HepG2 (cell line): ENCODE data around the gene CYB5B. TPM values are rescaled to one million over a fixed set of nuclear protein-coding genes. Genes with fewer than 3 reads are reported as not detected.

Experiments used
- CCDC6 ChIP-seq: sonication (generic); formaldehyde crosslinking; IDR thresholded peaks from 2 replicates; pipeline ENCODE4 v1.8.1; 2022; ENCODE audit warnings: mild to moderate bottlenecking, missing genetic modification reagents, moderate library complexity
- FOXP1 ChIP-seq, 2 experiments: fragments of 450-650 bp in 1 of 2; IDR thresholded peaks; 2 replicates each; pipeline ENCODE4 v1.6.1; 2017 to 2018; ENCODE audit warnings: antibody characterized with exemption in 1 of 2
- KAT7 ChIP-seq: IDR thresholded peaks from 2 replicates; pipeline ENCODE4 v1.6.1; 2018; ENCODE audit warnings: borderline replicate concordance, missing compliant biosample characterization
- MIER3 ChIP-seq: IDR thresholded peaks from 2 replicates; pipeline ENCODE4 v1.6.1; 2016; ENCODE audit warnings: missing compliant biosample characterization, borderline replicate concordance
- RBFOX2 ChIP-seq: fragments of 200-400 bp; formaldehyde crosslinking; IDR thresholded peaks from 2 replicates; pipeline ENCODE4 v1.6.1; 2017; ENCODE audit warnings: low read depth, mild to moderate bottlenecking, low read length
- SCMH1 ChIP-seq: sonication (generic); formaldehyde crosslinking; IDR thresholded peaks from 2 replicates; pipeline ENCODE4 v1.9.0; 2021; ENCODE audit warnings: missing genetic modification reagents, mild to moderate bottlenecking, borderline replicate concordance
- SMYD3 ChIP-seq: sonication (generic); formaldehyde crosslinking; IDR thresholded peaks from 2 replicates; pipeline ENCODE4 v1.8.1; 2023; ENCODE audit warnings: mild to moderate bottlenecking, missing genetic modification reagents
- TIGD3 ChIP-seq: sonication (generic); formaldehyde crosslinking; IDR thresholded peaks from 2 replicates; pipeline ENCODE4 v1.5.1; 2020; ENCODE audit warnings: mild to moderate bottlenecking, missing genetic modification reagents, borderline replicate concordance
- ZBTB7B ChIP-seq: sonication (generic); formaldehyde crosslinking; IDR thresholded peaks from 2 replicates; pipeline ENCODE4 v1.4.0; 2020; ENCODE audit warnings: missing genetic modification reagents
- ZMYM4 ChIP-seq: sonication (generic); formaldehyde crosslinking; IDR thresholded peaks from 2 replicates; pipeline ENCODE4 v1.8.1; 2023; ENCODE audit warnings: mild to moderate bottlenecking, missing genetic modification reagents
- ZNF225 ChIP-seq: sonication (generic); formaldehyde crosslinking; IDR thresholded peaks from 2 replicates; pipeline ENCODE4 v1.4.0; 2020; ENCODE audit warnings: mild to moderate bottlenecking, missing genetic modification reagents
- ZNF441 ChIP-seq: sonication (generic); formaldehyde crosslinking; IDR thresholded peaks from 2 replicates; pipeline ENCODE4 v1.7.0; 2021; ENCODE audit warnings: missing genetic modification reagents, borderline replicate concordance
- ZNF563 ChIP-seq: sonication (generic); formaldehyde crosslinking; IDR thresholded peaks from 2 replicates; pipeline ENCODE4 v1.8.0; 2022; ENCODE audit warnings: mild to moderate bottlenecking, moderate library complexity, missing genetic modification reagents
- ZNF878 ChIP-seq: sonication (generic); formaldehyde crosslinking; IDR thresholded peaks from 2 replicates; pipeline ENCODE4 v1.8.1; 2023; ENCODE audit warnings: mild to moderate bottlenecking, missing genetic modification reagents, moderate library complexity
- polyA plus RNA-seq, 8 experiments: library from polyadenylated mRNA; depleted of rRNA in 3 of 8; stranded (reverse) in 7 of 8; unstranded in 1 of 8; fragments of >200 nt; fragmentation: Illumina TruSeq in 4 of 8; extraction: Trizol in 4 of 8; gene quantifications; 2 replicates each; pipeline versions ENCODE4 v1.2.1 to v1.2.3, GENCODE V29; 2011 to 2016; ENCODE audit warnings: low read depth in 4 of 8, missing spikeins in 1 of 8, mixed read lengths in 1 of 8; ENCODE audit not compliant: insufficient read depth in 1 of 8
- total RNA-seq, 5 experiments: library from RNA; depleted of rRNA; stranded (reverse); fragments of >200 nt; fragmentation: Illumina TruSeq; extraction: Trizol; gene quantifications; 2 replicates each; pipeline ENCODE4 v1.2.3, GENCODE V29; 2016; ENCODE audit warnings: low read depth in 1 of 5
- TF ChIP-seq, protein P1 (sequence below): sonication (generic); formaldehyde crosslinking; conservative IDR thresholded peaks from 2 replicates; pipeline ENCODE4 v1.4.0; 2020; ENCODE audit warnings: mild to moderate bottlenecking, missing genetic modification reagents, moderate library complexity
- TF ChIP-seq, protein P2 (sequence below): sonication (generic); formaldehyde crosslinking; IDR thresholded peaks from 2 replicates; pipeline ENCODE4 v1.8.1; 2023; ENCODE audit warnings: mild to moderate bottlenecking, inconsistent platforms, moderate library complexity, missing genetic modification reagents, borderline replicate concordance
- TF ChIP-seq, protein P3 (sequence below): sonication (generic); formaldehyde crosslinking; IDR thresholded peaks from 2 replicates; pipeline ENCODE4 v1.8.1; 2022; ENCODE audit warnings: low read depth, mild to moderate bottlenecking, missing genetic modification reagents

Gene CYB5B
- total and polyA plus RNA-seq, 2 of the 13 experiments (the other 11 are each of a cell fraction or from before 2014, with no cell fraction given): 234 to 432 TPM

GRCh38 chr16:69397821-69398521 is 26.4 kb upstream of the CYB5B start (continued):
- TF ChIP-seq, protein P1, sequence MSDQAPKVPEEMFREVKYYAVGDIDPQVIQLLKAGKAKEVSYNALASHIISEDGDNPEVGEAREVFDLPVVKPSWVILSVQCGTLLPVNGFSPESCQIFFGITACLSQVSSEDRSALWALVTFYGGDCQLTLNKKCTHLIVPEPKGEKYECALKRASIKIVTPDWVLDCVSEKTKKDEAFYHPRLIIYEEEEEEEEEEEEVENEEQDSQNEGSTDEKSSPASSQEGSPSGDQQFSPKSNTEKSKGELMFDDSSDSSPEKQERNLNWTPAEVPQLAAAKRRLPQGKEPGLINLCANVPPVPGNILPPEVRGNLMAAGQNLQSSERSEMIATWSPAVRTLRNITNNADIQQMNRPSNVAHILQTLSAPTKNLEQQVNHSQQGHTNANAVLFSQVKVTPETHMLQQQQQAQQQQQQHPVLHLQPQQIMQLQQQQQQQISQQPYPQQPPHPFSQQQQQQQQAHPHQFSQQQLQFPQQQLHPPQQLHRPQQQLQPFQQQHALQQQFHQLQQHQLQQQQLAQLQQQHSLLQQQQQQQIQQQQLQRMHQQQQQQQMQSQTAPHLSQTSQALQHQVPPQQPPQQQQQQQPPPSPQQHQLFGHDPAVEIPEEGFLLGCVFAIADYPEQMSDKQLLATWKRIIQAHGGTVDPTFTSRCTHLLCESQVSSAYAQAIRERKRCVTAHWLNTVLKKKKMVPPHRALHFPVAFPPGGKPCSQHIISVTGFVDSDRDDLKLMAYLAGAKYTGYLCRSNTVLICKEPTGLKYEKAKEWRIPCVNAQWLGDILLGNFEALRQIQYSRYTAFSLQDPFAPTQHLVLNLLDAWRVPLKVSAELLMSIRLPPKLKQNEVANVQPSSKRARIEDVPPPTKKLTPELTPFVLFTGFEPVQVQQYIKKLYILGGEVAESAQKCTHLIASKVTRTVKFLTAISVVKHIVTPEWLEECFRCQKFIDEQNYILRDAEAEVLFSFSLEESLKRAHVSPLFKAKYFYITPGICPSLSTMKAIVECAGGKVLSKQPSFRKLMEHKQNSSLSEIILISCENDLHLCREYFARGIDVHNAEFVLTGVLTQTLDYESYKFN: peak; percentile 73
- TF ChIP-seq ZNF563 (CRISPR knock-in tag) (no peak), MIER3 (CRISPR knock-in tag) (0 out of 2 replicates have a peak, but pooled peaks have one; percentile 46), ZNF225 (no peak), ZNF878 (peak; percentile 89), KAT7 (CRISPR knock-in tag) (0 out of 2 replicates have a peak, but pooled peaks have one; percentile 53), SCMH1 (no peak), TIGD3 (no peak), ZNF441 (CRISPR knock-in tag) (peak; percentile 71), ZMYM4 (peak; percentile 44), ZBTB7B (CRISPR knock-in tag) (0 out of 2 replicates have a peak, but pooled peaks have one; percentile 52), SMYD3 (0 out of 2 replicates have a peak, but pooled peaks have one; percentile 65), FOXP1 (IDR thresholded peaks at IDR 0.05) (no peak), FOXP1 (CRISPR knock-in tag; IDR thresholded peaks at IDR 0.05) (peak; percentile 79), CCDC6 (0 out of 2 replicates have a peak, but pooled peaks have one; percentile 61), RBFOX2 (peak; percentile 59; the same call in 1 of the 2 replicates)
- TF ChIP-seq, protein P2, sequence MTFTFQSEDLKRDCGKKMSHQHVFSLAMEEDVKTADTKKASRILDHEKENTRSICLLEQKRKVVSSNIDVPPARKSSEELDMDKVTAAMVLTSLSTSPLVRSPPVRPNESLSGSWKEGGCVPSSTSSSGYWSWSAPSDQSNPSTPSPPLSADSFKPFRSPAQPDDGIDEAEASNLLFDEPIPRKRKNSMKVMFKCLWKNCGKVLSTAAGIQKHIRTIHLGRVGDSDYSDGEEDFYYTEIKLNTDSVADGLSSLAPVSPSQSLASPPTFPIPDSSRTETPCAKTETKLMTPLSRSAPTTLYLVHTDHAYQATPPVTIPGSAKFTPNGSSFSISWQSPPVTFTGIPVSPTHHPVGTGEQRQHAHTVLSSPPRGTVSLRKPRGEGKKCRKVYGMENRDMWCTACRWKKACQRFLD: peak; percentile 45; the same call in 1 of the 2 replicates
- TF ChIP-seq, protein P3, sequence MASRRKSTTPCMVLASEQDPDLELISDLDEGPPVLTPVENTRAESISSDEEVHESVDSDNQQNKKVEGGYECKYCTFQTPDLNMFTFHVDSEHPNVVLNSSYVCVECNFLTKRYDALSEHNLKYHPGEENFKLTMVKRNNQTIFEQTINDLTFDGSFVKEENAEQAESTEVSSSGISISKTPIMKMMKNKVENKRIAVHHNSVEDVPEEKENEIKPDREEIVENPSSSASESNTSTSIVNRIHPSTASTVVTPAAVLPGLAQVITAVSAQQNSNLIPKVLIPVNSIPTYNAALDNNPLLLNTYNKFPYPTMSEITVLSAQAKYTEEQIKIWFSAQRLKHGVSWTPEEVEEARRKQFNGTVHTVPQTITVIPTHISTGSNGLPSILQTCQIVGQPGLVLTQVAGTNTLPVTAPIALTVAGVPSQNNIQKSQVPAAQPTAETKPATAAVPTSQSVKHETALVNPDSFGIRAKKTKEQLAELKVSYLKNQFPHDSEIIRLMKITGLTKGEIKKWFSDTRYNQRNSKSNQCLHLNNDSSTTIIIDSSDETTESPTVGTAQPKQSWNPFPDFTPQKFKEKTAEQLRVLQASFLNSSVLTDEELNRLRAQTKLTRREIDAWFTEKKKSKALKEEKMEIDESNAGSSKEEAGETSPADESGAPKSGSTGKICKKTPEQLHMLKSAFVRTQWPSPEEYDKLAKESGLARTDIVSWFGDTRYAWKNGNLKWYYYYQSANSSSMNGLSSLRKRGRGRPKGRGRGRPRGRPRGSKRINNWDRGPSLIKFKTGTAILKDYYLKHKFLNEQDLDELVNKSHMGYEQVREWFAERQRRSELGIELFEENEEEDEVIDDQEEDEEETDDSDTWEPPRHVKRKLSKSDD (CRISPR knock-in tag): 0 out of 2 replicates have a peak, but pooled peaks have one; percentile 36
